T-cell (primary cell): ENCODE measurements around the gene KLF11. TPM values are rescaled to one million over a fixed set of nuclear protein-coding genes. Genes with fewer than 3 reads are reported as not detected.

Experiments
- ATAC-seq, 4 experiments: fragments of 200-7000 bp in 3 of 4; fragments of 150-1000 bp in 1 of 4; cut with Tn5 transposase; replicated peaks in 1 of 4; 1 replicate in 3 of 4; 2 replicates in 1 of 4; pipeline ENCODE4 v1.10.0; 2021; ENCODE audit warnings: moderate library complexity in 3 of 4, mild to moderate bottlenecking in 2 of 4, moderate number of reproducible peaks in 1 of 4
- CTCF ChIA-PET, 2 donors: fragments of 300-600 bp; sonication (Branson Sonifier 250); formaldehyde crosslinking; loops; one replicate each; lab custom pipeline; 2022; ENCODE audit warnings: antibody characterized with exemption in 2 of 2; lab: Charles Lee
- POLR2A ChIA-PET, 2 donors: fragments of 300-600 bp; sonication (Branson Sonifier 250); formaldehyde crosslinking; loops; one replicate each; lab custom pipeline; 2022; ENCODE audit warnings: antibody characterized with exemption in 2 of 2; lab: Charles Lee
- DNase-seq, 35 experiments: peaks; one replicate each; pipeline versions ENCODE4 v3.0.0 to v3.0.0-alpha.2; 2013 to 2023
- H3K27ac ChIP-seq: one replicate; pipeline ENCODE4 v1.5.1; 2013; ENCODE audit warnings: low read length
- H3K27me3 ChIP-seq, 2 experiments: replicated peaks in 1 of 2; 1 replicate in 1 of 2; 2 replicates in 1 of 2; pipeline versions ENCODE4 v1.6.1 to v1.7.0; 2013; ENCODE audit warnings: low read length in 1 of 2, mixed read lengths in 1 of 2; ENCODE audit not compliant: control insufficient read depth in 2 of 2, insufficient read depth in 2 of 2; ENCODE audit errors: extremely low read depth in 1 of 2
- H3K36me3 ChIP-seq, 2 donors: 1 replicate in 1 of 2; 2 replicates in 1 of 2; pipeline versions ENCODE4 v1.6.1 to v1.7.0; 2013; ENCODE audit warnings: low read length in 1 of 2; ENCODE audit not compliant: control insufficient read depth in 2 of 2, insufficient read depth in 1 of 2; ENCODE audit errors: extremely low read depth in 1 of 2
- H3K4me1 ChIP-seq, 2 experiments: 1 replicate in 1 of 2; 2 replicates in 1 of 2; pipeline versions ENCODE4 v1.6.1 to v1.7.0; 2013; ENCODE audit warnings: low read length in 2 of 2, mixed read lengths in 1 of 2; ENCODE audit not compliant: insufficient read depth in 2 of 2, control insufficient read depth in 1 of 2; ENCODE audit errors: extremely low read depth in 1 of 2
- H3K4me3 ChIP-seq, 2 donors: 1 replicate in 1 of 2; 2 replicates in 1 of 2; pipeline versions ENCODE4 v1.5.1 to v1.7.0; 2013; ENCODE audit warnings: mild to moderate bottlenecking in 2 of 2, low read length in 1 of 2, moderate library complexity in 1 of 2; ENCODE audit not compliant: control insufficient read depth in 1 of 2; ENCODE audit errors: extremely low read depth in 1 of 2
- H3K9me3 ChIP-seq: 2 replicates; pipeline ENCODE4 v1.7.0; 2013
- H3K27ac Mint-ChIP-seq, 2 donors: one replicate each; pipeline ENCODE4 v1.8.0; 2020 to 2021; ENCODE audit warnings: mild to moderate bottlenecking in 2 of 2, mixed read lengths in 2 of 2
- H3K27me3 Mint-ChIP-seq, 2 donors: one replicate each; pipeline ENCODE4 v1.8.0; 2021 to 2022; ENCODE audit warnings: mixed read lengths in 2 of 2
- H3K36me3 Mint-ChIP-seq: one replicate; pipeline ENCODE4 v1.8.0; 2021; ENCODE audit warnings: mixed read lengths
- H3K4me1 Mint-ChIP-seq, 3 donors: one replicate each; pipeline ENCODE4 v1.8.0; 2020 to 2022; ENCODE audit warnings: mixed read lengths in 3 of 3, mild to moderate bottlenecking in 1 of 3
- H3K4me3 Mint-ChIP-seq, 3 donors: one replicate each; pipeline ENCODE4 v1.8.0; 2020 to 2022; ENCODE audit warnings: mild to moderate bottlenecking in 3 of 3, mixed read lengths in 3 of 3, moderate library complexity in 3 of 3
- H3K9me3 Mint-ChIP-seq, 3 donors: one replicate each; pipeline ENCODE4 v1.8.0; 2020 to 2022; ENCODE audit warnings: mixed read lengths in 3 of 3
- WGBS: methylation state at CpG from one replicate; pipeline ENCODE4 v1.1.5; 2013; ENCODE audit warnings: missing lambda C conversion rate; ENCODE audit not compliant: insufficient coverage; 5-methylcytosine and 5-hydroxymethylcytosine counted together
- total RNA-seq, 35 experiments: library from RNA in 6 of 35; stranded (reverse) in 6 of 35; fragments of 120-200 nt in 1 of 35; gene quantifications; one replicate each; pipeline versions ENCODE4 v1.2.1 to v1.2.4 and lab custom pipeline; 2013 to 2026

The KLF11 gene
- total RNA-seq = 10 to 100 TPM in 3 of 5 donors, 1 to 10 TPM in 2; 6.8 to 36.3 (median 10.3) TPM
- total RNA-seq (2013) = 4.4 TPM
- 8.4 to 80.1 (median 25.5) reads per million in 29 experiments for total RNA-seq (lab: John Stamatoyannopoulos, UW)

DNA sequence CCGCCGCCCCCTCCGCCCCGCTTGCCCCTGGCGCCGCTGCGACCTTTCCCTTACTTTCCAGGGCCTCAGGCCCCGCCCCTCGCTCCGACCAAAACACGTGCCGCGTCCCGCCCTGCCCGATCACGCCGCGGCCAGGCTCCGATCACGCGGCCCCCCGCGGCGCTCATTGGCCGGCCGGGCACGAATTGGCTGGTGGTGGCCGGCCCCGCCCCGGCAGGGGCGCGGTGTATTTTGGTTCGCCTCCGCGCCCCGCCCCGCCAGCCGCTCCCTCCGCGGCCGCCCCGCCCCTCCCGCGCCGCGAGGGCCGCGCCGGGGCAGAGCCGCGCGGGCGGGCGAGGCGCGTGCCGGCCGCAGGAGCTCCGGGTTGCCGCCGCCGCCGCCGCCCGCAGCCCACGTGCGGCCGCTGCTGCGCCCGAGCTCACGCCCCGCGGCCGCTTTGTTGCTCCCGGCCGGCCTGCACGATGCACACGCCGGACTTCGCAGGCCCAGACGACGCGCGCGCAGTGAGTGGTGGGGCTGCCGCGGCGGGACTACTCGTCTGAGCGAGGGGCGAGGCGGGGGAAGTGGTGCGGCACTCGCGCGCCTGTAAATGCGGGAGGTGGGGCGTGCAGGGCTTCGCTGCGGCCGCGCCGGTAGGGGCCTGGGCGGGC is at the start of gene KLF11:
Gene KLF11, plus strand, starts transcription at position 295 of the 650 bp plus-strand sequence. Its CDS starts 167 bp downstream, at position 462.
- ChIA-PET POLR2A (no interaction called here), CTCF (interaction anchor here (2.8 to 4.4 kb wide), 2 partner anchors 58 kb away, joined by 12 to 34 read pairs; no protein-coding TSS in a partner anchor)
- Histone ChIP-seq H3K27me3 (peaks cover 0 to 11% of the 10 kb centered on the region in 2 experiments), H3K36me3 (peaks cover 0 to 15% of the 10 kb centered on the region in 2 donors), H3K4me1 (peaks cover 0 to 34% of the 10 kb centered on the region in 2 experiments), H3K4me3 (peak within 1 kb of the TSS; percentile 45 to 49), H3K27ac (peak within 1 kb of the TSS; percentile 73), H3K9me3 (no peaks in the 10 kb centered on the region)
- Mint-ChIP-seq H3K4me1 (peaks cover 15 to 35% (median 25%) of the 10 kb centered on the region in 3 donors), H3K27ac (peak within 1 kb of the TSS; percentile 81 to 88), H3K36me3 (peaks cover 9% of the 10 kb centered on the region), H3K4me3 (peak within 1 kb of the TSS; percentile 83 to 86 (median 84)), H3K27me3 (no peaks in the 10 kb centered on the region), H3K9me3 (no peaks in the 10 kb centered on the region)
- peak; percentile 67 to 78 (median 78) for ATAC-seq
- WGBS = under 1% methylated on average over 100 of the region's 104 CpGs
- peak; percentile 58 to 92 (median 76) for DNase-seq

DNA sequence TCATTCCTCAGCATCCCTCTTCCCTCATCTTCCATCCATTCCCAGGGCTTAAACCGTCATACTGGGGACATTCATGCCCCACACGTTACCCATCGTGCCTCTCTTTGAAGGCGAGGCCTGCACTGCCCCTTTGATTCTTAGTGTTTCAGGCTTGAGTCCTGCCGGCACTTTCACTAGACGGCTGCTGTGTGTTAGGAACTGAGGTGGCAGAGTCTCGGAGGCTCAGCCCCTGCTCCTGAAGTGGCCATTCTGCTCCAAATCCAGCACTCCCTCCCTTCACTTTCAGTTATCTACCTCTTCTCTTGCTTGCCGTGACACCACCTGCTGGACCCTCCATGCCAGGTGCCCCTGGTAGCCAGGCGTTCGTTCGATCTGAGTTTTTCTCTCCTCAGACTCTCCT is 48.9 kb upstream of the KLF11 start:
- Mint-ChIP-seq H3K9me3 (no peaks in the 10 kb centered on the region), H3K27ac (no peak overlapping the region), H3K4me3 (no peak overlapping the region), H3K36me3 (no peaks in the 10 kb centered on the region), H3K27me3 (no peaks in the 10 kb centered on the region), H3K4me1 (peaks cover 0 to 5% (median 0%) of the 10 kb centered on the region in 3 donors)
- ATAC-seq (no peak), DNase-seq (no peak)
- Histone ChIP-seq H3K9me3 (no peaks in the 10 kb centered on the region), H3K4me1 (no peaks in the 10 kb centered on the region), H3K36me3 (no peaks in the 10 kb centered on the region), H3K27me3 (peaks cover 0 to 6% of the 10 kb centered on the region in 2 experiments), H3K4me3 (no peak overlapping the region), H3K27ac (no peak overlapping the region)
- POLR2A ChIA-PET = no interaction called here
- 97% methylated on average over 7 of the region's 11 CpGs for WGBS
- CTCF ChIA-PET = interaction anchor here in 1 of 2 donors (1.4 kb wide), 1 partner anchor 10 kb away, joined by 6 read pairs; no protein-coding TSS in a partner anchor

DNA sequence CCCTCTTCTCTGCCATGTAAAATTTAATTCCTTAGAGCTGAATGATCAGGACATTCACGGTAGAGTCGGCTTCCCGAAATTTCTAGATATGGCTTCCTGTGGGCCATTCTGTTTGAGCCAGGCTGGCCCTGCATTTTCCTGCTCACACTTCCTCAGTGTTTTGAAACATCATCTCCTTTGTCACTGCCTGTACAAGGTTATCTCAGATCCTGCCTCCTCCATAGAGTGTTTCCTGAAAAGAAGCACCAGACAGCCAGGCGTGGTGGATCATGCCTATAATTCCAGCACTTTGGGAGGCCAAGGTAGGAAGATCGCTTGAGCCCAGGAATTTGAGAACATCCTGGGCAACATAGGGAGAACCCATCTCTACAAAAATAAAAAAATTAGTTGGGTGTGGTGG is 48.3 kb upstream of the KLF11 start:
- 95% methylated on average over 3 of the region's 5 CpGs for WGBS
- H3K9me3 Mint-ChIP-seq = no peaks in the 10 kb centered on the region
- no peaks in the 10 kb centered on the region for H3K27me3 Mint-ChIP-seq
- H3K9me3 ChIP-seq = no peaks in the 10 kb centered on the region
- H3K27ac ChIP-seq = no peak overlapping the region
- DNase-seq (no peak), ATAC-seq (no peak)
- H3K4me3 ChIP-seq = no peak overlapping the region
- H3K36me3 ChIP-seq = no peaks in the 10 kb centered on the region
- peaks cover 0 to 5% (median 0%) of the 10 kb centered on the region in 3 donors for H3K4me1 Mint-ChIP-seq
- ChIA-PET CTCF (interaction anchor here in 1 of 2 donors (0.6 to 1.3 kb wide), 2 partner anchors 11 to 52 kb away, joined by 3 to 6 read pairs; no protein-coding TSS in a partner anchor), POLR2A (no interaction called here)
- peaks cover 0 to 6% of the 10 kb centered on the region in 2 experiments for H3K27me3 ChIP-seq
- no peaks in the 10 kb centered on the region for H3K4me1 ChIP-seq
- H3K36me3 Mint-ChIP-seq = no peaks in the 10 kb centered on the region
- H3K4me3 Mint-ChIP-seq = no peak overlapping the region
- no peak overlapping the region for H3K27ac Mint-ChIP-seq

DNA sequence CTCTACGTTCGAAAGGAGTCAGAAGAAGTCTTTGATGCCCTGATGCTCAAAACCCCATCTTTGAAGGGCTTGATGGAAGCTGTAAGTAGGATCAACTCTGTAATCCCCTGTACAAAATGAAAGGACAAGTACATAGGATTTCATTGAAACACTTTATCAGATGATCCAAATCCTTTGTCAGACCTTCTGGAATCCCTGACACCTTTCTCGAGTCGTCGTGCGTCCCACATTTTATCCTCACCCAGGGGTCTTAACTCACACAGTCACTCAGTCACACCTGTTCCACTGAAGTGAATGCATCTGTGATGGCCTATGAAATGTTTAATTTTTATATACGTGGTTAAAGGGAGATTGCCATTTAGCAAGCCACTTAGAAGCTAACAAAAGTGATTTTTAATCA is 47.0 kb upstream of the KLF11 start:
- POLR2A ChIA-PET = interaction anchor here in 1 of 2 donors (0.6 kb wide), 1 partner anchor 9 kb away, joined by 3 read pairs; no protein-coding TSS in a partner anchor
- Histone ChIP-seq H3K9me3 (no peaks in the 10 kb centered on the region), H3K4me1 (no peaks in the 10 kb centered on the region), H3K27ac (no peak overlapping the region), H3K27me3 (peaks cover 0 to 4% of the 10 kb centered on the region in 2 experiments), H3K36me3 (no peaks in the 10 kb centered on the region), H3K4me3 (no peak overlapping the region)
- no peak for DNase-seq
- Mint-ChIP-seq H3K4me3 (no peak overlapping the region), H3K27me3 (no peaks in the 10 kb centered on the region), H3K4me1 (peaks cover 0 to 5% (median 0%) of the 10 kb centered on the region in 3 donors), H3K36me3 (no peaks in the 10 kb centered on the region), H3K9me3 (no peaks in the 10 kb centered on the region), H3K27ac (no peak overlapping the region)
- no CpG with 5 or more reads among the region's 7 CpGs for WGBS
- CTCF ChIA-PET = interaction anchor here (1.0 to 1.5 kb wide), 3 partner anchors 12 to 25 kb away, joined by 3 to 7 read pairs (median 6); no protein-coding TSS in a partner anchor
- ATAC-seq = no peak

DNA sequence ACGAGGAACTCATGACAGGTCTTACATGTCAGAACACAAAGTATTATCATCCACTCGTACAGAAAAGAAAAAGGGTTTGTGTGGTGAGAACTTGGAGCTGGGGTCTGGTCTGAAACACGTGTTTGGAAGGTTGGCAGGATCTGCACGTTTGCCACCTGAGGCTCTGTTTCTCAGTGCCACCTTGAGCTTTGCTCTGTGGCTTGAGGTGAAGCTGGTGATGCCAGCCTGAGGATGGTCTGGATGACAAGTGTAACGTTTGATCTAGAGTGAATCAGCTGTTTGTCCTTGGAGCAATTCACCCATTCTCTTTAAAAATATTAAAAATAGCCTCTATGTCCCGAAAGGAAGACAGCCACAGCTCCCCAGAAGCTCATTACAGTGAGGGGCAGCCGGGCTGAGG is 45.4 kb upstream of the KLF11 start:
- ChIA-PET POLR2A (no interaction called here), CTCF (interaction anchor here in 1 of 2 donors (0.7 kb wide), 1 partner anchor 14 kb away, joined by 3 read pairs; no protein-coding TSS in a partner anchor)
- Histone ChIP-seq H3K27ac (no peak overlapping the region), H3K27me3 (peaks cover 0 to 4% of the 10 kb centered on the region in 2 experiments), H3K4me1 (no peaks in the 10 kb centered on the region), H3K9me3 (no peaks in the 10 kb centered on the region), H3K4me3 (no peak overlapping the region), H3K36me3 (no peaks in the 10 kb centered on the region)
- H3K9me3 Mint-ChIP-seq = no peaks in the 10 kb centered on the region
- DNase-seq (no peak), ATAC-seq (no peak)
- no peaks in the 10 kb centered on the region for H3K27me3 Mint-ChIP-seq
- no peak overlapping the region for H3K4me3 Mint-ChIP-seq
- H3K27ac Mint-ChIP-seq = no peak overlapping the region
- no peaks in the 10 kb centered on the region for H3K36me3 Mint-ChIP-seq
- WGBS = 72% methylated on average over 2 of the region's 7 CpGs
- peaks cover 0 to 5% (median 0%) of the 10 kb centered on the region in 3 donors for H3K4me1 Mint-ChIP-seq

DNA sequence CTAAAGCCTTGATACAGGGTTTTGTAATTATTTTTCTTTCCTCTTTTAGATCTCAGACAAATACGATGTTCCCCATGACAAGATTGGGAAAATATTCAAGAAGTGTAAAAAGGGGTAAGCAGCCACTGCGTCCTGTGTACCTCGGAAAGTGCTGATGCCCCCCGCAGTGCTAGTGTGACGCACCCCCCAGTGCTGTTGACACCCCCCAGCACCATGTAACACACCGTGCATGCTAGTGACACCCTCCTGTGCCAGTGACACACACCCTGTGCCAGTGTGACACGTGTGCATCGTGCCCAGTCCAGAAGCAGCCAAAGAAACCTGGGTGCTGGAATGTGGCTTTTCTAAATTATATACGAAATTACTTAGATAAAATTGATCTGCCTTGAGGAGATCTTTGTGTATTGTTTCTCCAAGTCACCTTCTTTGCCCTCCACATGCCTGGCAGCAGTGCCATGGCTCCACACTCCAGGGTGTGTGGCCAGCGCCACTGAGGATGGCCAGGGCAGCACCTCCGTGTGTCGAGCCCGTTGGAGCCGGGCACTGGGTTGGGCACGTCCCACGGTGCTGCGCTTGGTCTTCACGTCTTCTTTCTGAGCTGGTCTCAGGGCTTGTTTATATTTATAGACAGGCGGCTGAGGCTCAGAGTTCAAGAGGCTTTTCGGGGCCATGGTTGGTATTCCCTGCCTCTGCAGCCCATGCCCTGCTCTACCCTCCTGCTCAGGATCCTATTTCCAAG is 44.3 kb upstream of the KLF11 start:
- no peaks in the 10 kb centered on the region for H3K27me3 Mint-ChIP-seq
- Histone ChIP-seq H3K36me3 (no peaks in the 10 kb centered on the region), H3K4me1 (no peaks in the 10 kb centered on the region), H3K9me3 (no peaks in the 10 kb centered on the region), H3K4me3 (no peak overlapping the region), H3K27ac (no peak overlapping the region), H3K27me3 (peaks cover 0 to 4% of the 10 kb centered on the region in 2 experiments)
- CTCF ChIA-PET = no interaction called here
- no peak for DNase-seq
- no peaks in the 10 kb centered on the region for H3K4me1 Mint-ChIP-seq
- H3K9me3 Mint-ChIP-seq = no peaks in the 10 kb centered on the region
- H3K27ac Mint-ChIP-seq = no peak overlapping the region
- H3K36me3 Mint-ChIP-seq = no peaks in the 10 kb centered on the region
- POLR2A ChIA-PET = no interaction called here
- ATAC-seq = no peak
- 97% methylated on average over 15 of the region's 20 CpGs for WGBS
- H3K4me3 Mint-ChIP-seq = no peak overlapping the region
